ENCODE data around the gene CDHR2. TPM values are rescaled to one million over a fixed set of nuclear protein-coding genes. Genes with fewer than 3 reads are reported as not detected.

CDHR2 gene
- total and polyA plus RNA-seq, 4 donors, result 0.20 to 23.0 (median 10.9) TPM

GRCh38 chr5:176629853-176630680 is 80.9 kb downstream of the CDHR2 start, which contains the start of the genes EIF4E1B and SNCB:
Gene EIF4E1B (plus strand): TSS chr5:176630675. CDS start chr5:176642788, 12,113 bp downstream.
Gene SNCB (minus strand): TSS chr5:176630534. CDS start chr5:176629654, 880 bp downstream.
- H3K27me3 ChIP-seq (ENCODE audit: control insufficient read depth, insufficient read depth, low read length), result peaks cover 69% of the 10 kb centered on the region
- H3K4me3 ChIP-seq (ENCODE audit: low read depth, low read length), result peak within 1 kb of the TSS; percentile 44
- DNase-seq (ENCODE audit: low read depth in 4 of 6, low spot score in 6 of 6), result peak in 2 of 6 donors; percentile 80 to 85
- no peak within 1 kb of the TSS for H3K27ac ChIP-seq (ENCODE audit: low read depth, low read length)
- peaks cover 7% of the 10 kb centered on the region for H3K36me3 ChIP-seq (ENCODE audit: control insufficient read depth, insufficient read depth, low read length)
- WGBS (ENCODE audit: insufficient coverage), result under 1% methylated on average over 93 of the region's 94 CpGs
- H3K9me3 ChIP-seq (ENCODE audit: control insufficient read depth, insufficient read depth, low read length), result no peaks in the 10 kb centered on the region
- H3K4me1 ChIP-seq (ENCODE audit: control insufficient read depth, insufficient read depth, low read length), result peaks cover 18% of the 10 kb centered on the region

- Histone ChIP-seq H3K27ac (ENCODE audit: low read depth, low read length) (no peak overlapping the region), H3K9me3 (ENCODE audit: control insufficient read depth, insufficient read depth, low read length) (no peaks in the 10 kb centered on the region), H3K36me3 (ENCODE audit: control insufficient read depth, insufficient read depth, low read length) (peaks cover 7% of the 10 kb centered on the region), H3K4me3 (ENCODE audit: low read depth, low read length) (peak overlapping the region; percentile 44), H3K27me3 (ENCODE audit: control insufficient read depth, insufficient read depth, low read length) (peaks cover 68% of the 10 kb centered on the region), H3K4me1 (ENCODE audit: control insufficient read depth, insufficient read depth, low read length) (peaks cover 18% of the 10 kb centered on the region)
- 7% methylated on average over 17 of the region's 20 CpGs for WGBS (ENCODE audit: insufficient coverage)
- no peak for DNase-seq (ENCODE audit: low read depth in 4 of 6, low spot score in 6 of 6)
Observed at GRCh38 chr5:176630681-176631222, 81.6 kb downstream of the CDHR2 start.

GRCh38 chr5:176631383-176632200 is 82.5 kb downstream of the CDHR2 start:
- Histone ChIP-seq H3K36me3 (ENCODE audit: control insufficient read depth, insufficient read depth, low read length) (no peaks in the 10 kb centered on the region), H3K4me3 (ENCODE audit: low read depth, low read length) (peak overlapping the region; percentile 44), H3K4me1 (ENCODE audit: control insufficient read depth, insufficient read depth, low read length) (peaks cover 18% of the 10 kb centered on the region), H3K27me3 (ENCODE audit: control insufficient read depth, insufficient read depth, low read length) (peaks cover 66% of the 10 kb centered on the region), H3K9me3 (ENCODE audit: control insufficient read depth, insufficient read depth, low read length) (no peaks in the 10 kb centered on the region), H3K27ac (ENCODE audit: low read depth, low read length) (no peak overlapping the region)
- 72% methylated on average over 4 of the region's 7 CpGs for WGBS (ENCODE audit: insufficient coverage)
- DNase-seq (ENCODE audit: low read depth in 4 of 6, low spot score in 6 of 6), result peak in 2 of 6 donors; percentile 52 to 90

GRCh38 chr5:176632745-176633144 is 83.6 kb downstream of the CDHR2 start:
- peak in 1 of 6 donors; percentile 55 for DNase-seq (ENCODE audit: low read depth in 4 of 6, low spot score in 6 of 6)
- WGBS (ENCODE audit: insufficient coverage), result 78% methylated on average over 2 of the region's 2 CpGs
- Histone ChIP-seq H3K27ac (ENCODE audit: low read depth, low read length) (no peak overlapping the region), H3K4me1 (ENCODE audit: control insufficient read depth, insufficient read depth, low read length) (peaks cover 18% of the 10 kb centered on the region), H3K36me3 (ENCODE audit: control insufficient read depth, insufficient read depth, low read length) (no peaks in the 10 kb centered on the region), H3K4me3 (ENCODE audit: low read depth, low read length) (no peak overlapping the region), H3K27me3 (ENCODE audit: control insufficient read depth, insufficient read depth, low read length) (peaks cover 60% of the 10 kb centered on the region), H3K9me3 (ENCODE audit: control insufficient read depth, insufficient read depth, low read length) (no peaks in the 10 kb centered on the region)

GRCh38 chr5:176633598-176633997 is 84.5 kb downstream of the CDHR2 start:
- H3K4me3 ChIP-seq (ENCODE audit: low read depth, low read length), result no peak overlapping the region
- no peaks in the 10 kb centered on the region for H3K36me3 ChIP-seq (ENCODE audit: control insufficient read depth, insufficient read depth, low read length)
- H3K4me1 ChIP-seq (ENCODE audit: control insufficient read depth, insufficient read depth, low read length), result peaks cover 18% of the 10 kb centered on the region
- 18% methylated on average over 6 of the region's 6 CpGs for WGBS (ENCODE audit: insufficient coverage)
- H3K27ac ChIP-seq (ENCODE audit: low read depth, low read length), result no peak overlapping the region
- no peaks in the 10 kb centered on the region for H3K9me3 ChIP-seq (ENCODE audit: control insufficient read depth, insufficient read depth, low read length)
- no peak for DNase-seq (ENCODE audit: low read depth in 4 of 6, low spot score in 6 of 6)
- H3K27me3 ChIP-seq (ENCODE audit: control insufficient read depth, insufficient read depth, low read length), result peaks cover 57% of the 10 kb centered on the region

- H3K27me3 ChIP-seq (ENCODE audit: control insufficient read depth, insufficient read depth, low read length), result peaks cover 31% of the 10 kb centered on the region
- 49% methylated on average over 4 of the region's 9 CpGs for WGBS (ENCODE audit: insufficient coverage)
- H3K4me3 ChIP-seq (ENCODE audit: low read depth, low read length), result no peak overlapping the region
- H3K4me1 ChIP-seq (ENCODE audit: control insufficient read depth, insufficient read depth, low read length), result peaks cover 14% of the 10 kb centered on the region
- no peak overlapping the region for H3K27ac ChIP-seq (ENCODE audit: low read depth, low read length)
- no peak for DNase-seq (ENCODE audit: low read depth in 4 of 6, low spot score in 6 of 6)
- H3K36me3 ChIP-seq (ENCODE audit: control insufficient read depth, insufficient read depth, low read length), result no peaks in the 10 kb centered on the region
- H3K9me3 ChIP-seq (ENCODE audit: control insufficient read depth, insufficient read depth, low read length), result no peaks in the 10 kb centered on the region
Observed at GRCh38 chr5:176636426-176636825, 87.3 kb downstream of the CDHR2 start.

- DNase-seq (ENCODE audit: low read depth in 4 of 6, low spot score in 6 of 6), result no peak
- H3K9me3 ChIP-seq (ENCODE audit: control insufficient read depth, insufficient read depth, low read length), result no peaks in the 10 kb centered on the region
- WGBS (ENCODE audit: insufficient coverage), result 49% methylated on average over 4 of the region's 4 CpGs
- no peak overlapping the region for H3K4me3 ChIP-seq (ENCODE audit: low read depth, low read length)
- H3K27me3 ChIP-seq (ENCODE audit: control insufficient read depth, insufficient read depth, low read length), result peaks cover 23% of the 10 kb centered on the region
- H3K27ac ChIP-seq (ENCODE audit: low read depth, low read length), result no peak overlapping the region
- H3K4me1 ChIP-seq (ENCODE audit: control insufficient read depth, insufficient read depth, low read length), result peaks cover 12% of the 10 kb centered on the region
- no peaks in the 10 kb centered on the region for H3K36me3 ChIP-seq (ENCODE audit: control insufficient read depth, insufficient read depth, low read length)
Observed at GRCh38 chr5:176637556-176637955, 88.4 kb downstream of the CDHR2 start.

GRCh38 chr5:176638437-176638836 is 89.3 kb downstream of the CDHR2 start:
- 93% methylated on average over 3 of the region's 3 CpGs for WGBS (ENCODE audit: insufficient coverage)
- H3K4me3 ChIP-seq (ENCODE audit: low read depth, low read length), result no peak overlapping the region
- peaks cover 12% of the 10 kb centered on the region for H3K4me1 ChIP-seq (ENCODE audit: control insufficient read depth, insufficient read depth, low read length)
- H3K27me3 ChIP-seq (ENCODE audit: control insufficient read depth, insufficient read depth, low read length), result peaks cover 16% of the 10 kb centered on the region
- H3K27ac ChIP-seq (ENCODE audit: low read depth, low read length), result no peak overlapping the region
- H3K36me3 ChIP-seq (ENCODE audit: control insufficient read depth, insufficient read depth, low read length), result no peaks in the 10 kb centered on the region
- H3K9me3 ChIP-seq (ENCODE audit: control insufficient read depth, insufficient read depth, low read length), result no peaks in the 10 kb centered on the region
- no peak for DNase-seq (ENCODE audit: low read depth in 4 of 6, low spot score in 6 of 6)

GRCh38 chr5:176639208-176639607 is 90.1 kb downstream of the CDHR2 start:
- Histone ChIP-seq H3K4me1 (ENCODE audit: control insufficient read depth, insufficient read depth, low read length) (peaks cover 12% of the 10 kb centered on the region), H3K27me3 (ENCODE audit: control insufficient read depth, insufficient read depth, low read length) (peaks cover 8% of the 10 kb centered on the region), H3K36me3 (ENCODE audit: control insufficient read depth, insufficient read depth, low read length) (no peaks in the 10 kb centered on the region), H3K27ac (ENCODE audit: low read depth, low read length) (no peak overlapping the region), H3K9me3 (ENCODE audit: control insufficient read depth, insufficient read depth, low read length) (no peaks in the 10 kb centered on the region), H3K4me3 (ENCODE audit: low read depth, low read length) (no peak overlapping the region)
- DNase-seq (ENCODE audit: low read depth in 4 of 6, low spot score in 6 of 6), result no peak
- WGBS (ENCODE audit: insufficient coverage), result 57% methylated on average over 1 of the region's 4 CpGs

Data from spinal cord (tissue), 10 donors.